GM19035 (cell line): ENCODE data around the gene RUNDC1.

Source experiments
- ATAC-seq: cut with Tn5 transposase; IDR thresholded peaks from one replicate; pipeline ENCODE4 v1.9.1; 2021; ENCODE audit not compliant: unreplicated experiment

Gene RUNDC1

DNA sequence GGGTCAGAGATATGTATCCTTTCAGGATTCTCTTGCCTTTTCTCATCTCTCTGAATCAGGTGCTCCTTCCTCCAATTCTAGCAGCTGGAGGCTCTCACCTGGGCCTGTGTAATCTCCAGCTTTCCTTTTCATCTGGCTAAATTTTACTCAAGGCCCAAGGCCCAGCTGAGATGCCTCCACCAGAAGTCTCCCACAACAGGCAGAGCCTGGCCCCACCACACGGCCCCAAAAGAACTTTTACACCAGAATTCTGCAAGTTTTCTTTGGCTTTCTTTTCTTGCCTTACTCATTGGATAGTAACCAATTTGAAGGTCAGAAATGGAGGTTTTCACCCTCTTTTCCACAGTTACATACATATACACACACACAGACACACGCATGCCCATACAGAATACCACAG, 59.3 kb downstream of the RUNDC1 start:
- ATAC-seq: no peak

DNA sequence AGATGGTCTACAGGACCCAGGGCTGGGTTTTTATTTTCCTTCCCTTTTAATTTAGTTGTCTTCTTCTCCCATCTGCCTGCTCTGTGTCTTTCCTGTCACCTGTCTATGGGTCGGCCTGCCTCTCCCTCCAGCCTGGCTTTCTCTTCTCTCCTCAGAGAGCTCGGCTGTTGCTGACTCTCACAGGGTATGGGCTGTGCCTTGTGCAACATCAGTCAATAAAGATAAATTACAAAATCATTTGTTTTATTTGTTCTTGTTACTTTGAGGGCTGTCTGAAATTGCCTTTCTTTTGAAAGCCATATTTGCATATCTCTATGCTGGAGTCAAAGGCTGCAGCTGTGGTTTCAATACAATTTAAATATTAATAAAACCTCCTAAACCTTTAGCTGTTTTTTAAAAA, 60.3 kb downstream of the RUNDC1 start:
- no peak for ATAC-seq

DNA sequence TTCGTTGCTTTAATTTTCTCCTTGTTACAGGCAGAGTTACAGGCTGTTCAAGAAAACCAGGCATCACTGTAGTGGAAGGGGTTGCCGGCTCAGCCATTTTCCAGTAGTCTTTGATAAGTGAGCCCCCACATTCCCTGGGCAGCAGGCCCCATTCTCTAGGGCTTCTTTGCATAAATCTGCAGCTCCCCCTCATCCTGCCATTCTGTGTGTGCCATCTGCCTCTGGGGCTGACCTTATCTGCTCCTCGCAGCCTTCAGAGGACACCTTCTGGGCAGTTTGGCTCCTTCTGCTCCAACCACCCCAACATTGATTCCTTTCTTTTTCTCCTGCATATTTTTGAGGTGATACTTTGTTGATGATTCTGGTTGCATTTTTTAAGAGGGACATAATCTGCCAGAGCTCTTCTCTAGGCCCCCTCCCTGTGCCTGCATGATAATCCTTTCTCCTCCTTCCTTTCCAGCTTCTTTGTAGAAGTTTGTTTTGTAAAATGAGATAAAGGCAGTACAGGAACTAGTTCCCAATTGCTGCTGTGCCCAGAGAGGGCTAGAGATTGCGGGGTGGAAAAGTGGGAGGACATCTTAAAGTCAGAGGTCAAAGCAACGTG, 61.8 kb downstream of the RUNDC1 start:
- no peak for ATAC-seq
